ENCODE measurements around the gene INSYN2A.

INSYN2A gene

DNA sequence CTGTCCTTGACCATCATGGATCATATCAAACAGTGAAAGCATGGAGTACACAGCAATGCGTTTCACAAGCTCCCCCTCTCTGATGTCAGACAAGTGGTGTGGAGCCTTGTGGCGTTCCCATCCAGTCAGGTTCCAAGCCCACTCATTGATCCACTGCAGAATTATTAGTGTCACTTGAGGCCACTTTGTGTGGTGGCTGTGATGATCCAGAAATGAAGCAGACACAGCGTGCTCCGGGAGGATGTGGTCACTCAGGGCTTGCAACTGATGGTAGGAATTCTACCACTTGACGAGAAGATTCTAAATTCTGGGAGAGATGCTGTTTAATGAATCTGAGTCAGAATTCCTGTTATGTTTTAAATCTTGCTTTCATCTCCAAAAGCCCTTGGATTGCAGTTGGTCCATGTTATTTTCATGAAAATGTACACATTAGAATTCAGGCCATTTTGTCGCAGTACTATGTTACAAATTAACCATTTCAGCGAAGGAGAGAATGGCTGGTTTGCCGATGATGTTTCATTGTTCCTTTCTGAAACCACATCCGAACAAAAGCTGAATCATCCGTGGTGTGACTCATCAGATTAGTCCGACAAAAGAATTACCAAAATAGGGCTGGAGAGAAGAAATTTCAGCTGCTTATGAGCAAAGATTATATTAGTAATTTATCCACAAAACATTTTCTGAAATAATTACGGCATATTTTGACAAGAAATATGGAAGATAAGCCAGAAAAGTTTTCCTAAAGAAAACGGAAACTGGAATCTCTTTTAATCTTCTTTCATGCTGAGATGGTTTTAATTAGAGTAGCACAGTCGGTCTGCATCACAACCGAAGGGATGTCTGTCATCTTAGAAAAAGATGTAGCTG lies 48.1 kb downstream of the INSYN2A start:
- H2AFZ ChIP-seq (ENCODE audit: low read depth, low read length, severe bottlenecking) = no peak overlapping the region
- H3K27me3 ChIP-seq (ENCODE audit: low read length) = no peaks in the 10 kb centered on the region
- H3K9ac ChIP-seq (ENCODE audit: low read length) = no peak overlapping the region
- H3K27ac ChIP-seq (ENCODE audit: low read depth, low read length) = no peak overlapping the region
- H3K4me3 ChIP-seq (ENCODE audit: insufficient read depth, low read length, poor library complexity, severe bottlenecking) = no peak overlapping the region
- no peak for TF ChIP-seq EZH2phosphoT487 (conservative IDR thresholded peaks at IDR 0.05; ENCODE audit: low read length)
- TF ChIP-seq, protein P1, sequence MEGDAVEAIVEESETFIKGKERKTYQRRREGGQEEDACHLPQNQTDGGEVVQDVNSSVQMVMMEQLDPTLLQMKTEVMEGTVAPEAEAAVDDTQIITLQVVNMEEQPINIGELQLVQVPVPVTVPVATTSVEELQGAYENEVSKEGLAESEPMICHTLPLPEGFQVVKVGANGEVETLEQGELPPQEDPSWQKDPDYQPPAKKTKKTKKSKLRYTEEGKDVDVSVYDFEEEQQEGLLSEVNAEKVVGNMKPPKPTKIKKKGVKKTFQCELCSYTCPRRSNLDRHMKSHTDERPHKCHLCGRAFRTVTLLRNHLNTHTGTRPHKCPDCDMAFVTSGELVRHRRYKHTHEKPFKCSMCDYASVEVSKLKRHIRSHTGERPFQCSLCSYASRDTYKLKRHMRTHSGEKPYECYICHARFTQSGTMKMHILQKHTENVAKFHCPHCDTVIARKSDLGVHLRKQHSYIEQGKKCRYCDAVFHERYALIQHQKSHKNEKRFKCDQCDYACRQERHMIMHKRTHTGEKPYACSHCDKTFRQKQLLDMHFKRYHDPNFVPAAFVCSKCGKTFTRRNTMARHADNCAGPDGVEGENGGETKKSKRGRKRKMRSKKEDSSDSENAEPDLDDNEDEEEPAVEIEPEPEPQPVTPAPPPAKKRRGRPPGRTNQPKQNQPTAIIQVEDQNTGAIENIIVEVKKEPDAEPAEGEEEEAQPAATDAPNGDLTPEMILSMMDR (IDR thresholded peaks at IDR 0.05; ENCODE audit: insufficient read depth, low read length, poor library complexity, severe bottlenecking) = no peak
- no peak overlapping the region for H3K4me2 ChIP-seq (ENCODE audit: low read depth, low read length, poor library complexity, severe bottlenecking)
- H3K36me3 ChIP-seq (ENCODE audit: low read length) = no peaks in the 10 kb centered on the region
- H3K9me3 ChIP-seq (ENCODE audit: insufficient read depth, low read length) = no peaks in the 10 kb centered on the region
- no peaks in the 10 kb centered on the region for H3F3A ChIP-seq (ENCODE audit: insufficient read depth)
- no peaks in the 10 kb centered on the region for H3K9me2 ChIP-seq (replicated peaks; ENCODE audit: insufficient read depth, low read length)
- no peaks in the 10 kb centered on the region for H4K20me1 ChIP-seq (ENCODE audit: low read depth, low read length)
- no peaks in the 10 kb centered on the region for H3K79me2 ChIP-seq (ENCODE audit: insufficient read depth, low read length)

- Histone ChIP-seq H3F3A (ENCODE audit: insufficient read depth) (no peaks in the 10 kb centered on the region), H4K20me1 (ENCODE audit: low read depth, low read length) (no peaks in the 10 kb centered on the region), H3K27me3 (ENCODE audit: low read length) (no peaks in the 10 kb centered on the region), H3K79me2 (ENCODE audit: insufficient read depth, low read length) (no peaks in the 10 kb centered on the region), H3K36me3 (ENCODE audit: low read length) (no peaks in the 10 kb centered on the region), H3K4me3 (ENCODE audit: insufficient read depth, low read length, poor library complexity, severe bottlenecking) (no peak overlapping the region), H3K9ac (ENCODE audit: low read length) (no peak overlapping the region), H3K27ac (ENCODE audit: low read depth, low read length) (no peak overlapping the region), H2AFZ (ENCODE audit: low read depth, low read length, severe bottlenecking) (no peak overlapping the region), H3K9me2 (replicated peaks; ENCODE audit: insufficient read depth, low read length) (no peaks in the 10 kb centered on the region), H3K9me3 (ENCODE audit: insufficient read depth, low read length) (no peaks in the 10 kb centered on the region), H3K4me2 (ENCODE audit: low read depth, low read length, poor library complexity, severe bottlenecking) (no peak overlapping the region)
- TF ChIP-seq, protein P1 (IDR thresholded peaks at IDR 0.05; ENCODE audit: insufficient read depth, low read length, poor library complexity, severe bottlenecking) = no peak
- TF ChIP-seq EZH2phosphoT487 (conservative IDR thresholded peaks at IDR 0.05; ENCODE audit: low read length) = no peak
Observed at GRCh38 chr10:127146661-127147060, 49.7 kb downstream of the INSYN2A start.
